SK-N-SH (cell line): Measurements from ENCODE around the gene GTF2H4. TPM values are rescaled to one million over a fixed set of nuclear protein-coding genes. Genes with fewer than 3 reads are reported as not detected.

Experiments used
- CTCF ChIA-PET: fragments of 300-600, 350-600 bp; formaldehyde crosslinking; extraction: SDS; loops from one replicate; lab custom pipeline; 2021; lab: Yijun Ruan, JAX
- POLR2A ChIA-PET: fragments of 350-600 bp; sonication (Branson Sonifier 250); formaldehyde crosslinking; extraction: SDS; loops from one replicate; lab custom pipeline; 2020; ENCODE audit warnings: antibody characterized with exemption, inconsistent platforms; lab: Yijun Ruan, JAX
- DNase-seq: peaks from one replicate; pipeline ENCODE4 v3.0.0; 2012
- H2AFZ ChIP-seq: fragments of 200-600 bp; sonication (generic); 2 replicates; pipeline ENCODE4 v1.8.1; 2016; ENCODE audit warnings: antibody characterized with exemption, mild to moderate bottlenecking, low read depth
- H3F3A ChIP-seq: fragments of 200-600 bp; sonication (generic); replicated peaks from 2 replicates; pipeline ENCODE3; 2016; ENCODE audit warnings: antibody characterized with exemption, mild to moderate bottlenecking; ENCODE audit not compliant: insufficient read depth
- H3K27ac ChIP-seq, 2 experiments: fragments of 200-500 bp in 1 of 2; fragments of 200-600 bp in 1 of 2; sonication (Bioruptor generic) in 1 of 2; sonication (generic), shearing (Covaris generic) in 1 of 2; 2 replicates each; pipeline versions ENCODE4 v1.5.1 to v1.6.1; 2014 to 2016; ENCODE audit warnings: low read depth in 2 of 2, inconsistent platforms in 1 of 2, low read length in 1 of 2, mild to moderate bottlenecking in 1 of 2, mixed read lengths in 1 of 2
- H3K27me3 ChIP-seq: fragments of 200-600 bp; sonication (generic), shearing (Covaris generic); 2 replicates; pipeline ENCODE4 v1.6.1; 2016; ENCODE audit warnings: mixed run types; ENCODE audit not compliant: insufficient read depth
- H3K36me3 ChIP-seq, 2 experiments: fragments of 200-500 bp in 1 of 2; fragments of 200-600 bp in 1 of 2; sonication (Bioruptor generic) in 1 of 2; sonication (generic) in 1 of 2; replicated peaks in 1 of 2; 2 replicates each; pipeline versions ENCODE3 to v1.5.1; 2014 to 2016; ENCODE audit warnings: low read length in 1 of 2, mild to moderate bottlenecking in 1 of 2; ENCODE audit not compliant: insufficient read depth in 2 of 2, control insufficient read depth in 1 of 2
- H3K4me1 ChIP-seq, 2 experiments: fragments of 200-500 bp in 1 of 2; fragments of 200-600 bp in 1 of 2; sonication (Bioruptor generic) in 1 of 2; sonication (generic), shearing (Covaris generic) in 1 of 2; 2 replicates each; pipeline versions ENCODE4 v1.5.1 to v1.6.1; 2014 to 2016; ENCODE audit warnings: low read depth in 1 of 2, low read length in 1 of 2, mixed run types in 1 of 2; ENCODE audit not compliant: insufficient read depth in 2 of 2, control insufficient read depth in 1 of 2
- H3K4me2 ChIP-seq: fragments of 200-600 bp; sonication (generic), shearing (Covaris generic); 2 replicates; pipeline ENCODE4 v1.6.1; 2017; ENCODE audit warnings: mixed run types
- H3K4me3 ChIP-seq, 2 experiments: fragments of 200-500 bp in 1 of 2; fragments of 200-600 bp in 1 of 2; sonication (Bioruptor generic) in 1 of 2; sonication (generic), shearing (Covaris generic) in 1 of 2; 2 replicates each; pipeline versions ENCODE4 v1.5.1 to v1.8.1; 2014 to 2016; ENCODE audit warnings: low read depth in 2 of 2, inconsistent platforms in 1 of 2, low read length in 1 of 2, mild to moderate bottlenecking in 1 of 2, mixed read lengths in 1 of 2, moderate library complexity in 1 of 2
- H3K79me2 ChIP-seq: fragments of 200-600 bp; sonication (generic); 2 replicates; pipeline ENCODE4 v1.8.1; 2017; ENCODE audit warnings: mild to moderate bottlenecking; ENCODE audit not compliant: insufficient read depth
- H3K9ac ChIP-seq: fragments of 200-600 bp; sonication (generic); 2 replicates; pipeline ENCODE4 v1.6.1; 2017; ENCODE audit warnings: mixed run types
- H3K9me2 ChIP-seq: fragments of 200-600 bp; sonication (generic); 2 replicates; pipeline ENCODE4 v1.6.1; 2017; ENCODE audit warnings: mixed run types
- H3K9me3 ChIP-seq: fragments of 200-600 bp; sonication (generic); 2 replicates; pipeline ENCODE4 v1.6.1; 2017; ENCODE audit warnings: mixed run types, mild to moderate bottlenecking, moderate library complexity
- H4K20me1 ChIP-seq: fragments of 200-600 bp; sonication (generic); 2 replicates; pipeline ENCODE4 v1.6.1; 2017; ENCODE audit warnings: mild to moderate bottlenecking, mixed run types; ENCODE audit not compliant: insufficient read depth
- EP300 ChIP-seq, 2 experiments: IDR thresholded peaks; 2 replicates each; pipeline versions ENCODE4 v1.4.0 to v1.6.1; 2012; ENCODE audit warnings: borderline replicate concordance in 1 of 2, low read depth in 1 of 2, low read length in 1 of 2
- EZH2phosphoT487 ChIP-seq: fragments of 200-600 bp; sonication (generic); IDR thresholded peaks from 2 replicates; pipeline ENCODE4 v1.6.1; 2017; ENCODE audit warnings: low read depth, mixed run types, mild to moderate bottlenecking, antibody characterized with exemption, moderate library complexity, borderline replicate concordance
- FOSL2 ChIP-seq: IDR thresholded peaks from 2 replicates; pipeline ENCODE4 v1.4.0; 2012; ENCODE audit warnings: low read depth, mild to moderate bottlenecking, moderate library complexity, borderline replicate concordance
- FOXJ3 ChIP-seq: sonication (generic); formaldehyde crosslinking; IDR thresholded peaks from 2 replicates; pipeline ENCODE4 v1.5.1; 2020; ENCODE audit warnings: mild to moderate bottlenecking, missing genetic modification reagents
- FOXM1 ChIP-seq: IDR thresholded peaks from 2 replicates; pipeline ENCODE4 v1.4.0; 2012; ENCODE audit warnings: low read depth, mild to moderate bottlenecking
- GABPA ChIP-seq: IDR thresholded peaks from 2 replicates; pipeline ENCODE4 v1.4.0; 2012; ENCODE audit warnings: low read depth, mild to moderate bottlenecking
- GATA2 ChIP-seq: sonication (generic); formaldehyde crosslinking; IDR thresholded peaks from 2 replicates; pipeline ENCODE4 v1.5.0; 2020; ENCODE audit warnings: mild to moderate bottlenecking, missing genetic modification reagents
- MEF2A ChIP-seq: IDR thresholded peaks from 2 replicates; pipeline ENCODE4 v1.4.0; 2012; ENCODE audit warnings: low read depth, borderline replicate concordance
- MXI1 ChIP-seq: IDR thresholded peaks from 2 replicates; pipeline ENCODE4 v1.6.1; 2012; ENCODE audit warnings: mild to moderate bottlenecking, low read depth, low read length, improper control_type of control experiment
- NFIC ChIP-seq: IDR thresholded peaks from 2 replicates; pipeline ENCODE4 v1.4.0; 2012; ENCODE audit warnings: borderline replicate concordance
- NRF1 ChIP-seq: IDR thresholded peaks from 2 replicates; pipeline ENCODE4 v1.6.1; 2012; ENCODE audit warnings: low read depth, mild to moderate bottlenecking, low read length
- POLR2AphosphoS5 ChIP-seq: IDR thresholded peaks from 2 replicates; pipeline ENCODE4 v1.6.1; 2012; ENCODE audit warnings: low read depth, low read length
- RAD21 ChIP-seq: IDR thresholded peaks from 2 replicates; pipeline ENCODE4 v1.6.1; 2012; ENCODE audit warnings: mild to moderate bottlenecking, low read length
- RCOR1 ChIP-seq: fragments of 150-350 bp; IDR thresholded peaks from 2 replicates; pipeline ENCODE4 v1.6.1; 2017; ENCODE audit warnings: antibody characterized with exemption, low read length
- RXRA ChIP-seq: IDR thresholded peaks from 2 replicates; pipeline ENCODE4 v1.4.0; 2012; ENCODE audit warnings: low read depth, mild to moderate bottlenecking, borderline replicate concordance
- SIN3A ChIP-seq: IDR thresholded peaks from 2 replicates; pipeline ENCODE4 v1.6.1; 2012; ENCODE audit warnings: low read depth, mild to moderate bottlenecking, low read length, moderate library complexity, borderline replicate concordance
- TAF1 ChIP-seq: IDR thresholded peaks from 2 replicates; pipeline ENCODE4 v1.6.1; 2012; ENCODE audit warnings: low read depth, mild to moderate bottlenecking, low read length, moderate library complexity, borderline replicate concordance
- TCF12 ChIP-seq: IDR thresholded peaks from 2 replicates; pipeline ENCODE4 v1.4.0; 2012
- TEAD4 ChIP-seq: IDR thresholded peaks from 2 replicates; pipeline ENCODE4 v1.4.0; 2012; ENCODE audit warnings: mild to moderate bottlenecking, borderline replicate concordance; ENCODE audit not compliant: insufficient read depth
- YY1 ChIP-seq: IDR thresholded peaks from 2 replicates; pipeline ENCODE4 v1.4.0; 2012; ENCODE audit warnings: low read depth, mild to moderate bottlenecking
- WGBS: methylation state at CpG from one replicate; pipeline ENCODE4 v1.1.6; 2017; ENCODE audit warnings: low lambda C conversion rate; 5-methylcytosine and 5-hydroxymethylcytosine counted together
- polyA plus RNA-seq, 3 experiments: library from polyadenylated mRNA; depleted of rRNA; stranded (reverse); fragments of >200 nt; gene quantifications; 2 replicates each; pipeline ENCODE4 v1.2.3, GENCODE V29; 2012
- TF ChIP-seq, protein P1 (sequence below): IDR thresholded peaks from 2 replicates; pipeline ENCODE4; 2012
- TF ChIP-seq, protein P2 (sequence below): fragments of 200-600 bp; sonication (generic); IDR thresholded peaks from 2 replicates; pipeline ENCODE4 v1.6.1; 2017; ENCODE audit warnings: antibody characterized with exemption, mild to moderate bottlenecking, moderate library complexity
- TF ChIP-seq, protein P3 (sequence below): IDR thresholded peaks from 2 replicates; pipeline ENCODE4 v1.6.1; 2012; ENCODE audit warnings: mild to moderate bottlenecking, low read depth, low read length, moderate library complexity
- TF ChIP-seq, protein P4 (sequence below): IDR thresholded peaks from 2 replicates; pipeline ENCODE4 v1.4.0; 2012; ENCODE audit warnings: low read depth, borderline replicate concordance

Gene GTF2H4
- 30.7 and 34.9 TPM in 2 replicates for polyA plus RNA-seq (2012; rRNA removed)
- 17.5 and 22.3 TPM in 2 replicates for polyA plus RNA-seq (2012; cell fraction: cytosol; rRNA removed)
- polyA plus RNA-seq (2012; cell fraction: nucleus; rRNA removed): 116 and 138 TPM in 2 replicates

DNA sequence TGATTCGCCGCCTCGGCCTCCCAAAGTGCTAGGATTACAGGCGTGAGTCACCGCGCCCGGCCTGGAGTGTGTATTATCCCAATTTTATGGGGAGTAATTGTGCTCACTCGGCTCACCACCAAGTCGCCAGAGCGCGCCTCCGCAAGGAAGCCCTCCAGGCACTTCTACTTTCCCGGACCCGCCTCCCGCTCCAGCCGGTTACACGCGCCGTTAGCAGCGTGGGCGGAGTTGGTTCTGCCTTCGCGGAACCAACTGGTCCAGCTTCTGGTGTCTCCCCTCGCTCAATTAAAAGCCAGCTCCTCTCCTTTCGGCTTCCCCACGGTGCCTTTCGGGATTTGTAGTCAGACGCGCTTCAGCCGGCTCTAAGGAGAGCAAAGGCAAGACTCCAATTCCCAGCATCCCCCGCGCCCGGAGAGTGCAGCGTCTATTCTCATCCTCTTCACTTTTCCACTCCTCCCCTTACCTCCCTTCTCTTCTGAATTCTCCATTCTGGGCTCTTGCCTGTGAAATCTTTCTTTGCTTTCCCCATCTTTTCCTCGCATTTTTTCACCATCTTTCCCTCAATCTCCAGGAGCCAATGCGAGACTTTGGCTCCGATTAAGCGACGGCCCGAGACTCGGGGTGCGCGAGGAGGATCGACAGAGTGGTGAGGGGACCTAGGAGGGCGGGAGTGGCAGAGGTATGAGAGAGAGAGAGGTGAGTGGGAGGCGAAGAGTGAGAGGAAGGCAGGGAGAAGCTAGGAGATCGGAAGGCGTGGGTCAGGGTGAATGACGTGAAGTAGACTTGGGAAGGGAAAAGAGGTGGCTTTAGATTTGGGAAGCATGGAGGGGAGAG is at the start of gene GTF2H4:
Gene GTF2H4 (plus strand): TSS at position 450 of the 834 bp plus-strand sequence.
- POLR2A ChIA-PET: interaction anchor here (0.6 to 1.4 kb wide), 4 partner anchors 12 to 141 kb away, joined by 3 to 4 read pairs (median 4); partner anchors contain the start of gene DDR1
- H3K9me2 ChIP-seq: no peaks in the 10 kb centered on the region
- TF ChIP-seq, protein P1, sequence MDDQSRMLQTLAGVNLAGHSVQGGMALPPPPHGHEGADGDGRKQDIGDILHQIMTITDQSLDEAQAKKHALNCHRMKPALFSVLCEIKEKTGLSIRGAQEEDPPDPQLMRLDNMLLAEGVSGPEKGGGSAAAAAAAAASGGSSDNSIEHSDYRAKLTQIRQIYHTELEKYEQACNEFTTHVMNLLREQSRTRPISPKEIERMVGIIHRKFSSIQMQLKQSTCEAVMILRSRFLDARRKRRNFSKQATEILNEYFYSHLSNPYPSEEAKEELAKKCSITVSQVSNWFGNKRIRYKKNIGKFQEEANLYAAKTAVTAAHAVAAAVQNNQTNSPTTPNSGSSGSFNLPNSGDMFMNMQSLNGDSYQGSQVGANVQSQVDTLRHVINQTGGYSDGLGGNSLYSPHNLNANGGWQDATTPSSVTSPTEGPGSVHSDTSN: no peak; the same call in none of the 2 replicates
- peak; percentile 22; the same call in 1 of the 2 replicates for TF ChIP-seq NFIC
- no peak for TF ChIP-seq EZH2phosphoT487
- 0 out of 2 replicates have a peak, but pooled peaks have one; percentile 31 for TF ChIP-seq POLR2AphosphoS5
- peak; percentile 91 for TF ChIP-seq MXI1
- TF ChIP-seq, protein P2, sequence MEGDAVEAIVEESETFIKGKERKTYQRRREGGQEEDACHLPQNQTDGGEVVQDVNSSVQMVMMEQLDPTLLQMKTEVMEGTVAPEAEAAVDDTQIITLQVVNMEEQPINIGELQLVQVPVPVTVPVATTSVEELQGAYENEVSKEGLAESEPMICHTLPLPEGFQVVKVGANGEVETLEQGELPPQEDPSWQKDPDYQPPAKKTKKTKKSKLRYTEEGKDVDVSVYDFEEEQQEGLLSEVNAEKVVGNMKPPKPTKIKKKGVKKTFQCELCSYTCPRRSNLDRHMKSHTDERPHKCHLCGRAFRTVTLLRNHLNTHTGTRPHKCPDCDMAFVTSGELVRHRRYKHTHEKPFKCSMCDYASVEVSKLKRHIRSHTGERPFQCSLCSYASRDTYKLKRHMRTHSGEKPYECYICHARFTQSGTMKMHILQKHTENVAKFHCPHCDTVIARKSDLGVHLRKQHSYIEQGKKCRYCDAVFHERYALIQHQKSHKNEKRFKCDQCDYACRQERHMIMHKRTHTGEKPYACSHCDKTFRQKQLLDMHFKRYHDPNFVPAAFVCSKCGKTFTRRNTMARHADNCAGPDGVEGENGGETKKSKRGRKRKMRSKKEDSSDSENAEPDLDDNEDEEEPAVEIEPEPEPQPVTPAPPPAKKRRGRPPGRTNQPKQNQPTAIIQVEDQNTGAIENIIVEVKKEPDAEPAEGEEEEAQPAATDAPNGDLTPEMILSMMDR: no peak
- peak; percentile 66; the same call in 1 of the 2 replicates for TF ChIP-seq YY1
- TF ChIP-seq FOXM1: no peak
- no peak for TF ChIP-seq FOXJ3 (CRISPR knock-in tag)
- TF ChIP-seq TAF1: no peak
- TF ChIP-seq RXRA: no peak
- no peak for TF ChIP-seq NRF1
- no peak for TF ChIP-seq MEF2A
- TF ChIP-seq, protein P3, sequence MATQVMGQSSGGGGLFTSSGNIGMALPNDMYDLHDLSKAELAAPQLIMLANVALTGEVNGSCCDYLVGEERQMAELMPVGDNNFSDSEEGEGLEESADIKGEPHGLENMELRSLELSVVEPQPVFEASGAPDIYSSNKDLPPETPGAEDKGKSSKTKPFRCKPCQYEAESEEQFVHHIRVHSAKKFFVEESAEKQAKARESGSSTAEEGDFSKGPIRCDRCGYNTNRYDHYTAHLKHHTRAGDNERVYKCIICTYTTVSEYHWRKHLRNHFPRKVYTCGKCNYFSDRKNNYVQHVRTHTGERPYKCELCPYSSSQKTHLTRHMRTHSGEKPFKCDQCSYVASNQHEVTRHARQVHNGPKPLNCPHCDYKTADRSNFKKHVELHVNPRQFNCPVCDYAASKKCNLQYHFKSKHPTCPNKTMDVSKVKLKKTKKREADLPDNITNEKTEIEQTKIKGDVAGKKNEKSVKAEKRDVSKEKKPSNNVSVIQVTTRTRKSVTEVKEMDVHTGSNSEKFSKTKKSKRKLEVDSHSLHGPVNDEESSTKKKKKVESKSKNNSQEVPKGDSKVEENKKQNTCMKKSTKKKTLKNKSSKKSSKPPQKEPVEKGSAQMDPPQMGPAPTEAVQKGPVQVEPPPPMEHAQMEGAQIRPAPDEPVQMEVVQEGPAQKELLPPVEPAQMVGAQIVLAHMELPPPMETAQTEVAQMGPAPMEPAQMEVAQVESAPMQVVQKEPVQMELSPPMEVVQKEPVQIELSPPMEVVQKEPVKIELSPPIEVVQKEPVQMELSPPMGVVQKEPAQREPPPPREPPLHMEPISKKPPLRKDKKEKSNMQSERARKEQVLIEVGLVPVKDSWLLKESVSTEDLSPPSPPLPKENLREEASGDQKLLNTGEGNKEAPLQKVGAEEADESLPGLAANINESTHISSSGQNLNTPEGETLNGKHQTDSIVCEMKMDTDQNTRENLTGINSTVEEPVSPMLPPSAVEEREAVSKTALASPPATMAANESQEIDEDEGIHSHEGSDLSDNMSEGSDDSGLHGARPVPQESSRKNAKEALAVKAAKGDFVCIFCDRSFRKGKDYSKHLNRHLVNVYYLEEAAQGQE: 0 out of 2 replicates have a peak, but pooled peaks have one; percentile 51
- TF ChIP-seq SIN3A: peak; percentile 89; the same call in 1 of the 2 replicates
- no peak for TF ChIP-seq FOSL2
- TF ChIP-seq GATA2 (CRISPR knock-in tag): no peak
- TF ChIP-seq, protein P4, sequence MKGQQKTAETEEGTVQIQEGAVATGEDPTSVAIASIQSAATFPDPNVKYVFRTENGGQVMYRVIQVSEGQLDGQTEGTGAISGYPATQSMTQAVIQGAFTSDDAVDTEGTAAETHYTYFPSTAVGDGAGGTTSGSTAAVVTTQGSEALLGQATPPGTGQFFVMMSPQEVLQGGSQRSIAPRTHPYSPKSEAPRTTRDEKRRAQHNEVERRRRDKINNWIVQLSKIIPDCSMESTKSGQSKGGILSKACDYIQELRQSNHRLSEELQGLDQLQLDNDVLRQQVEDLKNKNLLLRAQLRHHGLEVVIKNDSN: no peak
- peak; percentile 77 for TF ChIP-seq GABPA
- TF ChIP-seq RAD21: no peak
- TF ChIP-seq TEAD4: no peak
- TF ChIP-seq EP300 (IDR thresholded peaks at IDR 0.05; ENCODE audit: borderline replicate concordance in 1 of 2, low read depth in 1 of 2, low read length in 1 of 2): peak in 1 of 2 experiments; percentile 20; a peak in 1 of 4 replicates
- peak; percentile 73 for TF ChIP-seq RCOR1
- TF ChIP-seq TCF12: no peak

More for the DNA sequence above, at the start of gene GTF2H4:
- Histone ChIP-seq H3K36me3 (peaks cover 22 to 29% of the 10 kb centered on the region in 2 experiments), H3K79me2 (peaks cover 17% of the 10 kb centered on the region), H3K9me3 (no peaks in the 10 kb centered on the region), H3K27ac (peak within 1 kb of the TSS; percentile 37 to 60; a peak in 2 of 4 replicates), H3K4me1 (peaks cover 6 to 8% of the 10 kb centered on the region in 2 experiments; a peak in 3 of 4 replicates), H3K9ac (peak within 1 kb of the TSS; percentile 95), H3F3A (peaks cover 14% of the 10 kb centered on the region), H3K27me3 (no peaks in the 10 kb centered on the region), H2AFZ (peak within 1 kb of the TSS; percentile 92), H3K4me2 (peak within 1 kb of the TSS; percentile 91), H3K4me3 (peak within 1 kb of the TSS; percentile 87 to 98), H4K20me1 (no peaks in the 10 kb centered on the region)
- CTCF ChIA-PET: interaction anchor here (0.6 to 2.4 kb wide), 5 partner anchors 14 to 235 kb away, joined by 3 to 8 read pairs (median 3); partner anchors contain the start of gene DHX16
- peak; percentile 91 for DNase-seq
- 1% methylated on average over 36 of the region's 49 CpGs for WGBS
